Testis (tissue), 2 donors: ENCODE results near the gene RASAL2.

Source experiments
- POLR2A ChIP-seq: fragments of 450-650 bp; IDR thresholded peaks from one replicate; pipeline ENCODE4 v1.6.1; 2017; ENCODE audit warnings: antibody characterized with exemption, mild to moderate bottlenecking, moderate library complexity
- TF ChIP-seq, protein P1 (sequence below), 3 experiments: fragments of 450-650 bp in 2 of 3; fragments of 200-600 bp in 1 of 3; sonication (generic) in 1 of 3; IDR thresholded peaks; one replicate each; pipeline ENCODE4 v1.5.1; 2016 to 2019; ENCODE audit warnings: antibody characterized with exemption in 3 of 3, mild to moderate bottlenecking in 2 of 3, moderate library complexity in 1 of 3

DNA sequence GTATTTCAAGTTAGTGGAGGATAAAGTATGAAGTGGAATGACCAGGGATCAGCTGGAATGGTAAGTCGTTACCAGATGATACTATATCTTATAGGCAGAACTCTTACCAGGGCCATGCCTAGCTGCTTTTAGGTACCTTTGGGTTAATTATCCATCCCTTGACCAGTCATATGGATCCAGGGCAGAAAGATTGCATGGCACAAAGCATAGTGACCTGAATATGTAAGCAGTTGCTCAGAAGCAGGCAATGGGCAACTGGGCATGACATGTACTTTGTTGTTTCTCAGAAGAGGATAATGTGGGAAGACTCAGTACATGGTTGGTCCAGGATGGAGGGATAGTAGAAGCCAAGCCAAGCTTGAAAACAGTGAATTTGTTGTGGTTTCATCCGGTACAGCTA, 315.6 kb downstream of the RASAL2 start:
- TF ChIP-seq, protein P1, sequence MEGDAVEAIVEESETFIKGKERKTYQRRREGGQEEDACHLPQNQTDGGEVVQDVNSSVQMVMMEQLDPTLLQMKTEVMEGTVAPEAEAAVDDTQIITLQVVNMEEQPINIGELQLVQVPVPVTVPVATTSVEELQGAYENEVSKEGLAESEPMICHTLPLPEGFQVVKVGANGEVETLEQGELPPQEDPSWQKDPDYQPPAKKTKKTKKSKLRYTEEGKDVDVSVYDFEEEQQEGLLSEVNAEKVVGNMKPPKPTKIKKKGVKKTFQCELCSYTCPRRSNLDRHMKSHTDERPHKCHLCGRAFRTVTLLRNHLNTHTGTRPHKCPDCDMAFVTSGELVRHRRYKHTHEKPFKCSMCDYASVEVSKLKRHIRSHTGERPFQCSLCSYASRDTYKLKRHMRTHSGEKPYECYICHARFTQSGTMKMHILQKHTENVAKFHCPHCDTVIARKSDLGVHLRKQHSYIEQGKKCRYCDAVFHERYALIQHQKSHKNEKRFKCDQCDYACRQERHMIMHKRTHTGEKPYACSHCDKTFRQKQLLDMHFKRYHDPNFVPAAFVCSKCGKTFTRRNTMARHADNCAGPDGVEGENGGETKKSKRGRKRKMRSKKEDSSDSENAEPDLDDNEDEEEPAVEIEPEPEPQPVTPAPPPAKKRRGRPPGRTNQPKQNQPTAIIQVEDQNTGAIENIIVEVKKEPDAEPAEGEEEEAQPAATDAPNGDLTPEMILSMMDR (IDR thresholded peaks at IDR 0.05): no peak
- no peak for TF ChIP-seq POLR2A
